ENCODE measurements around the gene SSX2IP. TPM values are rescaled to one million over a fixed set of nuclear protein-coding genes. Genes with fewer than 3 reads are reported as not detected.

SSX2IP gene
- total and polyA plus RNA-seq, 2 donors (not counting 1 experiment from before 2014, with no cell fraction given) = 13.8 to 41.5 TPM

GRCh38 chr1:84711121-84711520 lies 20.9 kb upstream of the SSX2IP start:
- H3K4me2 ChIP-seq (ENCODE audit: extremely low read depth, insufficient read depth, low read length) = no peak overlapping the region
- peak in 1 of 2 donors; percentile 51 for DNase-seq (ENCODE audit: low read depth in 2 of 2)

GRCh38 chr1:84709131-84709530 lies 18.9 kb upstream of the SSX2IP start:
- peaks cover 2% of the 10 kb centered on the region for H3K4me1 ChIP-seq (ENCODE audit: control insufficient read depth, extremely low read depth, insufficient read depth, low read length)

More at GRCh38 chr1:84711121-84711520, 20.9 kb upstream of the SSX2IP start:
- no peak for TF ChIP-seq EZH2 (IDR thresholded peaks at IDR 0.05; ENCODE audit: low read length, missing control alignments)
- TF ChIP-seq CTCF (conservative IDR thresholded peaks at IDR 0.05 in 1 of 2, IDR thresholded peaks at IDR 0.05 in 1 of 2; ENCODE audit: low read depth in 1 of 2, low read length in 2 of 2) = no peak
- H3K79me2 ChIP-seq (ENCODE audit: control insufficient read depth, insufficient read depth, low read length) = no peaks in the 10 kb centered on the region
- H3K9ac ChIP-seq (ENCODE audit: insufficient read depth, low read length) = no peak overlapping the region
- H2AFZ ChIP-seq (ENCODE audit: low read length) = no peak overlapping the region
- no peak overlapping the region for H3K4me3 ChIP-seq (replicated peaks in 1 of 4; ENCODE audit: control extremely low read depth in 1 of 4, insufficient read depth in 1 of 4, low read depth in 3 of 4, low read length in 4 of 4)
- H3K9me3 ChIP-seq (ENCODE audit: control insufficient read depth, insufficient read depth, low read depth, low read length) = no peaks in the 10 kb centered on the region
- no peaks in the 10 kb centered on the region for H3K27me3 ChIP-seq (ENCODE audit: control insufficient read depth, insufficient read depth, low read length)
- H3K36me3 ChIP-seq (ENCODE audit: control insufficient read depth, insufficient read depth, low read length) = no peaks in the 10 kb centered on the region
- peaks cover 2% of the 10 kb centered on the region for H3K4me1 ChIP-seq (ENCODE audit: control insufficient read depth, extremely low read depth, insufficient read depth, low read length)
- no peak overlapping the region for H3K27ac ChIP-seq (ENCODE audit: insufficient read depth, low read length)
- H4K20me1 ChIP-seq (ENCODE audit: control insufficient read depth, extremely low read depth, insufficient read depth, low read length) = no peaks in the 10 kb centered on the region

GRCh38 chr1:84708031-84708430 lies 17.8 kb upstream of the SSX2IP start:
- TF ChIP-seq CTCF (conservative IDR thresholded peaks at IDR 0.05 in 1 of 2, IDR thresholded peaks at IDR 0.05 in 1 of 2; ENCODE audit: low read depth in 1 of 2, low read length in 2 of 2) = no peak
- no peak for TF ChIP-seq EZH2 (IDR thresholded peaks at IDR 0.05; ENCODE audit: low read length, missing control alignments)
- Histone ChIP-seq H3K9ac (ENCODE audit: insufficient read depth, low read length) (no peak overlapping the region), H3K4me2 (ENCODE audit: extremely low read depth, insufficient read depth, low read length) (no peak overlapping the region), H3K27me3 (ENCODE audit: control insufficient read depth, insufficient read depth, low read length) (no peaks in the 10 kb centered on the region), H3K27ac (ENCODE audit: insufficient read depth, low read length) (no peak overlapping the region), H3K9me3 (ENCODE audit: control insufficient read depth, insufficient read depth, low read depth, low read length) (no peaks in the 10 kb centered on the region), H2AFZ (ENCODE audit: low read length) (no peak overlapping the region), H3K79me2 (ENCODE audit: control insufficient read depth, insufficient read depth, low read length) (no peaks in the 10 kb centered on the region), H3K4me3 (replicated peaks in 1 of 4; ENCODE audit: control extremely low read depth in 1 of 4, insufficient read depth in 1 of 4, low read depth in 3 of 4, low read length in 4 of 4) (no peak overlapping the region), H3K36me3 (ENCODE audit: control insufficient read depth, insufficient read depth, low read length) (no peaks in the 10 kb centered on the region), H3K4me1 (ENCODE audit: control insufficient read depth, extremely low read depth, insufficient read depth, low read length) (peaks cover 2% of the 10 kb centered on the region), H4K20me1 (ENCODE audit: control insufficient read depth, extremely low read depth, insufficient read depth, low read length) (no peaks in the 10 kb centered on the region)
- peak in 1 of 2 donors; percentile 60 for DNase-seq (ENCODE audit: low read depth in 2 of 2)

More at GRCh38 chr1:84709131-84709530, 18.9 kb upstream of the SSX2IP start:
- no peaks in the 10 kb centered on the region for H3K79me2 ChIP-seq (ENCODE audit: control insufficient read depth, insufficient read depth, low read length)
- H2AFZ ChIP-seq (ENCODE audit: low read length) = no peak overlapping the region
- no peaks in the 10 kb centered on the region for H4K20me1 ChIP-seq (ENCODE audit: control insufficient read depth, extremely low read depth, insufficient read depth, low read length)
- H3K27ac ChIP-seq (ENCODE audit: insufficient read depth, low read length) = no peak overlapping the region
- no peak for DNase-seq (ENCODE audit: low read depth in 2 of 2)
- no peak overlapping the region for H3K4me3 ChIP-seq (replicated peaks in 1 of 4; ENCODE audit: control extremely low read depth in 1 of 4, insufficient read depth in 1 of 4, low read depth in 3 of 4, low read length in 4 of 4)
- no peak overlapping the region for H3K4me2 ChIP-seq (ENCODE audit: extremely low read depth, insufficient read depth, low read length)
- no peak overlapping the region for H3K9ac ChIP-seq (ENCODE audit: insufficient read depth, low read length)
- no peaks in the 10 kb centered on the region for H3K36me3 ChIP-seq (ENCODE audit: control insufficient read depth, insufficient read depth, low read length)
- TF ChIP-seq CTCF (conservative IDR thresholded peaks at IDR 0.05 in 1 of 2, IDR thresholded peaks at IDR 0.05 in 1 of 2; ENCODE audit: low read depth in 1 of 2, low read length in 2 of 2) = no peak
- no peak for TF ChIP-seq EZH2 (IDR thresholded peaks at IDR 0.05; ENCODE audit: low read length, missing control alignments)
- no peaks in the 10 kb centered on the region for H3K27me3 ChIP-seq (ENCODE audit: control insufficient read depth, insufficient read depth, low read length)
- H3K9me3 ChIP-seq (ENCODE audit: control insufficient read depth, insufficient read depth, low read depth, low read length) = no peaks in the 10 kb centered on the region

Measured in fibroblast of lung (primary cell).